ENCODE data around the gene EMC10. TPM values are rescaled to one million over a fixed set of nuclear protein-coding genes. Genes with fewer than 3 reads are reported as not detected.
A peak's percentile ranks its signal among the peaks of the same experiment; 100 is the strongest.

EMC10 gene
- polyA plus RNA-seq, 2 of the 4 experiments (the other 2 are of a cell fraction), result 52.8 to 147 TPM

GRCh38 chr19:50495020-50495531 lies 18.8 kb downstream of the EMC10 start:
- Histone ChIP-seq H3K4me2 (no peak overlapping the region), H3K9me3 (no peaks in the 10 kb centered on the region), H3K27ac (no peak overlapping the region), H3K4me1 (peaks cover 11% of the 10 kb centered on the region), H3K4me3 (no peak overlapping the region)
- no peak for DNase-seq (ENCODE audit: low read depth in 1 of 2, low spot score in 1 of 2)
- FAIRE-seq, result no peak
- POLR2A ChIA-PET, result no interaction called here
- CTCF ChIA-PET, result interaction anchor here (1.0 to 1.5 kb wide), 2 partner anchors 8 to 15 kb away, joined by 3 to 4 read pairs; no protein-coding TSS in a partner anchor
- ATAC-seq, result no peak
- 81% methylated on average over 5 of the region's 5 CpGs for WGBS (ENCODE audit: missing lambda C conversion rate)
- TF ChIP-seq HMGXB4 (CRISPR knock-in tag; IDR thresholded peaks at IDR 0.05; ENCODE audit: borderline replicate concordance) (no peak), NFE2L2 (conservative IDR thresholded peaks at IDR 0.05; ENCODE audit: low read length) (no peak), FOSB (CRISPR knock-in tag; IDR thresholded peaks at IDR 0.05) (no peak), BHLHE40 (IDR thresholded peaks at IDR 0.05; ENCODE audit: low read depth, low read length) (no peak), MAX (IDR thresholded peaks at IDR 0.05) (no peak), HOXA7 (CRISPR knock-in tag; IDR thresholded peaks at IDR 0.05) (no peak), RAD21 (conservative IDR thresholded peaks at IDR 0.05 in 1 of 2, IDR thresholded peaks at IDR 0.05 in 1 of 2) (no peak), KDM5A (IDR thresholded peaks at IDR 0.05) (no peak), RNF2 (IDR thresholded peaks at IDR 0.05; ENCODE audit: borderline replicate concordance, low read depth) (no peak), E2F6 (IDR thresholded peaks at IDR 0.05; ENCODE audit: borderline replicate concordance, low read depth) (no peak), POLR2A (IDR thresholded peaks at IDR 0.05; ENCODE audit: low read length) (no peak), HDAC2 (IDR thresholded peaks at IDR 0.05) (no peak), FOXS1 (CRISPR knock-in tag; IDR thresholded peaks at IDR 0.05) (no peak), HOXB13 (CRISPR knock-in tag; IDR thresholded peaks at IDR 0.05; ENCODE audit: low read depth) (no peak), MAFK (IDR thresholded peaks at IDR 0.05; ENCODE audit: partially characterized antibody) (no peak)

GRCh38 chr19:50496189-50497021 lies 20.1 kb downstream of the EMC10 start:
- ChIA-PET POLR2A (interaction anchor here (0.7 to 1.0 kb wide), 2 partner anchors 8 to 31 kb away, joined by 5 read pairs; no protein-coding TSS in a partner anchor), CTCF (interaction anchor here (0.8 to 2.0 kb wide), 8 partner anchors 8 to 128 kb away, joined by 3 to 7 read pairs (median 3); partner anchors contain the start of gene JOSD2)
- Histone ChIP-seq H3K9me3 (no peaks in the 10 kb centered on the region), H3K4me1 (peaks cover 24% of the 10 kb centered on the region), H3K4me2 (no peak overlapping the region), H3K27ac (no peak overlapping the region), H3K4me3 (no peak overlapping the region)
- TF ChIP-seq MAX (IDR thresholded peaks at IDR 0.05) (no peak), ATOH8 (CRISPR knock-in tag; IDR thresholded peaks at IDR 0.05; ENCODE audit: low read depth) (no peak)
- DNase-seq (ENCODE audit: low read depth in 1 of 2, low spot score in 1 of 2) (peak in 1 of 2 experiments; percentile 67), ATAC-seq (peak; percentile 39 to 60), FAIRE-seq (no peak)
- WGBS (ENCODE audit: missing lambda C conversion rate), result 75% methylated on average over 30 of the region's 30 CpGs

GRCh38 chr19:50497022-50497405 lies 20.7 kb downstream of the EMC10 start:
- Histone ChIP-seq H3K4me3 (no peak overlapping the region), H3K4me2 (no peak overlapping the region), H3K9me3 (no peaks in the 10 kb centered on the region), H3K4me1 (peaks cover 24% of the 10 kb centered on the region), H3K27ac (no peak overlapping the region)
- CTCF ChIA-PET, result interaction anchor here (0.8 to 2.0 kb wide), 6 partner anchors 9 to 128 kb away, joined by 3 to 7 read pairs (median 3); partner anchors contain the start of gene JOSD2
- POLR2A ChIA-PET, result interaction anchor here (1.0 kb wide), 1 partner anchor 9 kb away, joined by 5 read pairs; no protein-coding TSS in a partner anchor
- TF ChIP-seq BCL3 (IDR thresholded peaks at IDR 0.05), result no peak
- no peak for TF ChIP-seq PBX3 (IDR thresholded peaks at IDR 0.05)
- no peak for TF ChIP-seq POLR2AphosphoS2 (conservative IDR thresholded peaks at IDR 0.05; ENCODE audit: low read length)
- TF ChIP-seq FOSL2 (IDR thresholded peaks at IDR 0.05), result no peak
- TF ChIP-seq FOSL2 (CRISPR knock-in tag; IDR thresholded peaks at IDR 0.05), result no peak
- no peak for TF ChIP-seq EHF (CRISPR knock-in tag; IDR thresholded peaks at IDR 0.05)
- TF ChIP-seq RARB (CRISPR knock-in tag; IDR thresholded peaks at IDR 0.05), result no peak
- TF ChIP-seq TP53 (CRISPR knock-in tag; IDR thresholded peaks at IDR 0.05), result no peak
- TF ChIP-seq HEYL (CRISPR knock-in tag; IDR thresholded peaks at IDR 0.05), result no peak
- TF ChIP-seq NPAS2 (CRISPR knock-in tag; IDR thresholded peaks at IDR 0.05; ENCODE audit: borderline replicate concordance), result no peak
- no peak for ATAC-seq
- no peak for DNase-seq (ENCODE audit: low read depth in 1 of 2, low spot score in 1 of 2)
- no peak for FAIRE-seq
- 87% methylated on average over 8 of the region's 8 CpGs for WGBS (ENCODE audit: missing lambda C conversion rate)
